ENCODE results near the gene LUC7L.
"Not testable (repeated sequence)": the region's sequence is repeated elsewhere in the genome, so short reads cannot be mapped to it uniquely, and the experiment has no call there.

The LUC7L gene

DNA sequence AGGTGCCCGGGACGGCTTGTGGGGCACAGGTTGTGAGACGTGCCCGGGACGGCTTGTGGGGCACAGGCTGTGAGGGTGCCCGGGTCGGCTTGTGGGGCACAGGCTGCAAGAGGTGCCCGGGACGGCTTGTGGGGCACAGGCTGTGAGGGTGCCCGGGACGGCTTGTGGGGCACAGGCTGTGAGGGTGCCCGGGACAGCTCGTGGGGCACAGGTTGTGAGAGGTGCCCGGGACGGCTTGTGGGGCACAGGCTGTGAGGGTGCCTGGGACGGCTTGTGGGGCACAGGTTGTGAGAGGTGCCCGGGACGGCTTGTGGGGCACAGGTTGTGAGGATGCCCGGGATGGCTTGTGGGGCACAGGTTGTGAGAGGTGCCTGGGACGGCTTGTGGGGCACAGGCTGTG is 69.0 kb downstream of the LUC7L start:
- not testable (repeated sequence) for H3K4me3 ChIP-seq (ENCODE audit: low read length); H3K36me3 ChIP-seq (ENCODE audit: control insufficient read depth, insufficient read depth, low read length, severe bottlenecking); H3K4me1 ChIP-seq (ENCODE audit: control insufficient read depth, insufficient read depth, low read length); DNase-seq (ENCODE audit: low read depth); H3K9ac ChIP-seq (ENCODE audit: low read length); H3K9me3 ChIP-seq (ENCODE audit: control insufficient read depth, low read length)
- H3K27me3 ChIP-seq (replicated peaks; ENCODE audit: control insufficient read depth, insufficient read depth, low read length) = peaks cover 28% of the 10 kb centered on the region

DNA sequence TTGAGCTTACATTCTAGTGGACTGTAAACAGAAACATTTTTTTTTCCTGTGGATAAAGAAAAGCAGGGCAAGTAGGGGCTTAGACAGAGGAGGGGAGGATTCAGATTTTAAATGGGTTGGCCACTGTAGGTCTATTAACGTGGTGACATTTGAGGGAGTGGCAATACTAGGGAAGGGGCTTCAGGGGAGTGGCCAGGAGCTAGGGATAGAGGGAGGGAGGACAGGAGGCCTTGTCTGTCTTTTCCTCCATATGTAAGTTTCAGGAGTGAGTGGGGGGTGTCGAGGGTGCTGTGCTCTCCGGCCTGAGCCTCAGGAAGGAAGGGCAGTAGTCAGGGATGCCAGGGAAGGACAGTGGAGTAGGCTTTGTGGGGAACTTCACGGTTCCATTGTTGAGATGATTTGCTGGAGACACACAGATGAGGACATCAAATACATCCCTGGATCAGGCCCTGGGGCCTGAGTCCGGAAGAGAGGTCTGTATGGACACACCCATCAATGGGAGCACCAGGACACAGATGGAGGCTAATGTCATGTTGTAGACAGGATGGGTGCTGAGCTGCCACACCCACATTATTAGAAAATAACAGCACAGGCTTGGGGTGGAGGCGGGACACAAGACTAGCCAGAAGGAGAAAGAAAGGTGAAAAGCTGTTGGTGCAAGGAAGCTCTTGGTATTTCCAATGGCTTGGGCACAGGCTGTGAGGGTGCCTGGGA is 70.0 kb downstream of the LUC7L start:
- Histone ChIP-seq H3K4me3 (ENCODE audit: low read length) (no peak overlapping the region), H3K4me1 (ENCODE audit: control insufficient read depth, insufficient read depth, low read length) (peaks cover 3% of the 10 kb centered on the region), H3K27me3 (replicated peaks; ENCODE audit: control insufficient read depth, insufficient read depth, low read length) (peaks cover 37% of the 10 kb centered on the region), H3K36me3 (ENCODE audit: control insufficient read depth, insufficient read depth, low read length, severe bottlenecking) (no peaks in the 10 kb centered on the region), H3K9ac (ENCODE audit: low read length) (no peak overlapping the region), H3K9me3 (ENCODE audit: control insufficient read depth, low read length) (no peaks in the 10 kb centered on the region)
- no peak for DNase-seq (ENCODE audit: low read depth)

DNA sequence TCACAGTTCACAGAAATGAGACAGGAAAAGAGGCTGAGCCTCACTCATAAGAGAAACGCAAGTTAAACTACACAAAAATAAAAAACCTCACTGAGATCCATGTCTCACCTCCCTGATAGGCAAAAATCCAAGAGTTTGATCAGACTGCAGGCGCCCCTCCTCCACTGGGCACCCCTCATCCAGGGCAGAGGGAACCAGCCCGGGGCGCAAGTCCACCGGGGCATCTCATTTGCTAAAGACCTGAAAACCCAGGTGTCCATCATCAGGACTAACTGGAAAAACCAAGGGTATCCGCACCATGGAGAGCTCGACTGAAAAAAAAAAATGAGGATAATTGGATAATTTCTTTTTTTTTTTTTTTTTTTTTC is 74.2 kb downstream of the LUC7L start:
- Histone ChIP-seq H3K4me1 (ENCODE audit: control insufficient read depth, insufficient read depth, low read length) (peaks cover 4% of the 10 kb centered on the region), H3K9ac (ENCODE audit: low read length) (no peak overlapping the region), H3K9me3 (ENCODE audit: control insufficient read depth, low read length) (no peaks in the 10 kb centered on the region), H3K4me3 (ENCODE audit: low read length) (peak overlapping the region; percentile 47), H3K27me3 (replicated peaks; ENCODE audit: control insufficient read depth, insufficient read depth, low read length) (peaks cover 27% of the 10 kb centered on the region), H3K36me3 (ENCODE audit: control insufficient read depth, insufficient read depth, low read length, severe bottlenecking) (no peaks in the 10 kb centered on the region)
- no peak for DNase-seq (ENCODE audit: low read depth)

DNA sequence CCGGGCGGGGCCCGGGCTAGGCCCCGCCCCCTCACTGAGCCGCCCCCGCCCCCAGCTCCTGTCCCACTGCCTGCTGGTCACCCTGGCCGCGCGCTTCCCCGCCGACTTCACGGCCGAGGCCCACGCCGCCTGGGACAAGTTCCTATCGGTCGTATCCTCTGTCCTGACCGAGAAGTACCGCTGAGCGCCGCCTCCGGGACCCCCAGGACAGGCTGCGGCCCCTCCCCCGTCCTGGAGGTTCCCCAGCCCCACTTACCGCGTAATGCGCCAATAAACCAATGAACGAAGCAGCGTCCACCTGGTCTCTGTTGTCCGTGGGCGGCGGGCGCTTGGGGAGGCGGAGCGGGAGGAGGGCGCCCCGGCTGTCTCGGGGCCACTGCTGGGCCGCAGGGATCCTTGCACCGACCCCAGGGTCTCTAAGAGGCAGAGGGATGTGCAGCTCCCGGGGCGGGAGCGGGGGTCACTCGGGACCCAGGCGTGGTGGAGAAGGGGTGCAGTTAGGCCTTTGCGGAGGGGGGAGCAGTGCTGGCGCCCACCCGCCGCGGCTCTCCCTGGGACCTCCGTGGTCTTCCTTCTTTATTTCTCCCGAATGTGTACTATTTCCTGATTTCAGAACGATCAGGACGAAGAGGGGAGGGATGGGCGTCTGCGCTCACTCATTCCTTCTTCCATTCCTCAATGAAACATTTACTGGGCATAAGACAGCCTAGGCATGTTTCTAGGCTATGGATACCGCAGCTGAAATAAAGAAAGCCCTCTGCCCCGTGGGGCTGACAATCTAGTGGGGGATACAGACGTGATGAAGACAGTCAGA is 74.8 kb downstream of the LUC7L start:
- no peak overlapping the region for H3K9ac ChIP-seq (ENCODE audit: low read length)
- no peaks in the 10 kb centered on the region for H3K9me3 ChIP-seq (ENCODE audit: control insufficient read depth, low read length)
- H3K4me1 ChIP-seq (ENCODE audit: control insufficient read depth, insufficient read depth, low read length) = peaks cover 4% of the 10 kb centered on the region
- no peaks in the 10 kb centered on the region for H3K36me3 ChIP-seq (ENCODE audit: control insufficient read depth, insufficient read depth, low read length, severe bottlenecking)
- peak; percentile 47 for DNase-seq (ENCODE audit: low read depth)
- H3K27me3 ChIP-seq (replicated peaks; ENCODE audit: control insufficient read depth, insufficient read depth, low read length) = peaks cover 26% of the 10 kb centered on the region
- H3K4me3 ChIP-seq (ENCODE audit: low read length) = peak overlapping the region; percentile 47

DNA sequence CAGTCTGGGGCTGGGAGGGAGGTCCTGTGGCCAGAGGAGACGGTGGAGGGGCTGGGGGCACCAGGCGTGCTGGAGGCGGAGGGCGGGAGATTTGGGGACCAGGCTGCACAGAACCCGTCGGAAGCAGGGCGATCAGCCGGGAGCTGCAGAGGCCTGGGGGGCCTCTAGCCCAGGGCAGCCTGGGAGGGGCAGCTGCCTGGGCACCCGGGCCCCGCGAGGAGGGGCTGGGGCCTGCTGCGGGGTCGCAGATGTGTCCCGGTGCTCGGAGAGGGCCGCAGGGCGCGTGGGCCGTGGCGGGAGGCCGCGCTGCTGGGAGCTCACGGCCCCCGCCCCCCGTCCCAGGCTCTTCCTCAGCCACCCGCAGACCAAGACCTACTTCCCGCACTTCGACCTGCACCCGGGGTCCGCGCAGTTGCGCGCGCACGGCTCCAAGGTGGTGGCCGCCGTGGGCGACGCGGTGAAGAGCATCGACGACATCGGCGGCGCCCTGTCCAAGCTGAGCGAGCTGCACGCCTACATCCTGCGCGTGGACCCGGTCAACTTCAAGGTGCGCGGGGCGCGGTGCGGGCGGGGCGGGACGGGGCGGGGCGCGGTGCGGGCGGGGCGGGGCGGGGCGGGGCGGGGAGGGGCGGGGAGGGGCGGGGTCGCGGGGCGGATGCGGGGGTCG is 75.6 kb downstream of the LUC7L start:
- H3K4me3 ChIP-seq (ENCODE audit: low read length); H3K9me3 ChIP-seq (ENCODE audit: control insufficient read depth, low read length); DNase-seq (ENCODE audit: low read depth); H3K4me1 ChIP-seq (ENCODE audit: control insufficient read depth, insufficient read depth, low read length); H3K36me3 ChIP-seq (ENCODE audit: control insufficient read depth, insufficient read depth, low read length, severe bottlenecking); H3K9ac ChIP-seq (ENCODE audit: low read length): not testable (repeated sequence)
- H3K27me3 ChIP-seq (replicated peaks; ENCODE audit: control insufficient read depth, insufficient read depth, low read length) = peaks cover 24% of the 10 kb centered on the region

DNA sequence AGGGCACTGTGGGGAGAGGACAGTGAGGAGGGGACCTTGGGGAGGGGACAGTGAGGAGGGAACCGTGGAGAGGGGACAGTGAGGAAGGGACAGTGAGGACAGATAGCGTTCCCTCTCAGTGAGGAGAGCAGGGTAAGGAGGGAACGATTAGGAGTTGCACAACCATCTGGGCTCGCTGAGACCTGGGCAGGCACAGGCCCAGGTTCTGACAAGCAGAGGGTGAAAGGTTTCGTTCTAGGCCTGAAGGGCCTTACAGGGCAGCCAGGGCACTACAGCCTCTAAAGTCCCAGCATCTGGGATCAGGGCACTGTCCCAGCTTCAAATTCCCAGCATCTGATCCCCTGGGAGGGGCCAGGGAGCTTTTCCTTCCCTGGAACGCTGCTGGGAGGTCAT is 76.1 kb downstream of the LUC7L start:
- H3K36me3 ChIP-seq (ENCODE audit: control insufficient read depth, insufficient read depth, low read length, severe bottlenecking); H3K9me3 ChIP-seq (ENCODE audit: control insufficient read depth, low read length); DNase-seq (ENCODE audit: low read depth); H3K4me1 ChIP-seq (ENCODE audit: control insufficient read depth, insufficient read depth, low read length); H3K4me3 ChIP-seq (ENCODE audit: low read length); H3K9ac ChIP-seq (ENCODE audit: low read length): not testable (repeated sequence)
- H3K27me3 ChIP-seq (replicated peaks; ENCODE audit: control insufficient read depth, insufficient read depth, low read length) = peaks cover 24% of the 10 kb centered on the region

DNA sequence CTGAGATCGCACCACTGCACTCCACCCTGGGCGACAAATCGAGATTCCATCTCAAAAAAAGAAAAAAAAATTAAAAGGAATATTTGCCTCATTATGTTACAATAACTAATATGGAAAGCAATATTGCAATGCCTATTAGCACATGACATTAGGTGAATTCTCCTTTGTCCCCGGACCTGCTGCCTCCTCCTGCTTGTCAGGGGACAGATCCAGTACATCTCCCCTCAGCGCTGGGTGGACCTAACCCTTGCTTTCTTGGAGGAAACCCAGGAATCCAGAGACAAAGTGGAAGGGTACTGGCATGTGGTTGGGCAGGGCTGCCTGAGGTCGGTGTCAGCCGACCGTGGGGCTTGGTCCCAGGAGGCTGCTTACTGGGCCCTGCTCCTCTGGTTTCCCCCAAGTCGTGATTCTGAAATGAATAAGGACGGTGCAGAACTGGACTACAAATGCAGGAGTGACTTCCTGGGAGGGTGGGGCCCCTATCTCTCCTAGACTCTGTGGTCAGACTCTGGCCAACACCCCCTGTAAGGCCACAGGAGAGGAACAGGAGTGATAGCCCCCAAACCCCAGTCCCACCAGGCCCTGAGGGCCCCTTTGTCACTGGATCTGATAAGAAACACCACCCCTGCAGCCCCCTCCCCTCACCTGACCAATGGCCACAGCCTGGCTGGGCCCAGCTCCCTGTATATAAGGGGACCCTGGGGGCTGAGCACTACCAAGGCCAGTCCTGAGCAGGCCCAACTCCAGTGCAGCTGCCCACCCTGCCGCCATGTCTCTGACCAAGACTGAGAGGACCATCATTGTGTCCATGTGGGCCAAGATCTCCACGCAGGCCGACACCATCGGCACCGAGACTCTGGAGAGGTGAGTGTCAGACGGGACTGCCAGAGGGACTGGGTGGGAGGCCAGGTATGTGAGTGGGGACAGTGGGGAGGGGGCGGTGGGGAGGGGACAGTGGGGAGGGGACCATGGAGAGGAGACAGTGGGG is 76.8 kb downstream of the LUC7L start, which contains the start of gene HBZ:
TSS of gene HBZ (plus strand) at position 504 of the 988 bp plus-strand sequence. CDS start at position 770, 266 bp downstream.
- Histone ChIP-seq H3K36me3 (ENCODE audit: control insufficient read depth, insufficient read depth, low read length, severe bottlenecking) (no peaks in the 10 kb centered on the region), H3K9ac (ENCODE audit: low read length) (no peak within 1 kb of the TSS), H3K27me3 (replicated peaks; ENCODE audit: control insufficient read depth, insufficient read depth, low read length) (peaks cover 27% of the 10 kb centered on the region), H3K4me3 (ENCODE audit: low read length) (no peak within 1 kb of the TSS), H3K4me1 (ENCODE audit: control insufficient read depth, insufficient read depth, low read length) (peaks cover 4% of the 10 kb centered on the region), H3K9me3 (ENCODE audit: control insufficient read depth, low read length) (no peaks in the 10 kb centered on the region)
- no peak for DNase-seq (ENCODE audit: low read depth)

DNA sequence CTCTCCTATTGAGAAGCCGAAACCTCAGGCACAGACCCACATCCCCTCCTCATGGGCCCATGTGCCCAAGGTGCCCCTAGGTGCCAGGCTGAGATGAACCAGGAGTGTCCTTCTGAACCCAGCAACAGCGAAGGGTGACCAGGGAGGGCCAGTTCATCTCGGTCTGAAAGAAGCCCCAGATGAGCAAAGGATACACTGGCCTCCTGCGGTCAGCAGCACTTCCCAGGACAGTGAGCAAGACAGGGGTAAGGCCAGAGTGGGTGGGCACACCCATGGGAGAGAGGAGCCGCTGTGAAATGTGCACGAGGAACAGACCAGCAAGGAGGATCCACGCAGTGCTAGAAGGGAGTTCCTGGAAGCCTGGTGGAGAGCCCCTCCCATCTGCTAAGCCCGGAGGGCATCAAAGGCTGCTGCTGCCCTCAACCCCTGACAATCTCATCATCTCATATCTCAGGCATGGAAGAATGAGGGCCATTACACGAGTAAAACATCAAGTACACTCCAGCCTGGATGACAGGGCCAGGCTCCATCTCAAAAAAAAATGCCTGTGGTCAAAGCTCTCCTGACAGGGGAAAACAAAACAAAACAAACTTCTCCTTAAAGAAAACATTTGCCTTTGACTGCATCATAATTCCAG is 80.1 kb downstream of the LUC7L start:
- Histone ChIP-seq H3K36me3 (ENCODE audit: control insufficient read depth, insufficient read depth, low read length, severe bottlenecking) (no peaks in the 10 kb centered on the region), H3K9me3 (ENCODE audit: control insufficient read depth, low read length) (no peaks in the 10 kb centered on the region), H3K4me3 (ENCODE audit: low read length) (no peak overlapping the region), H3K27me3 (replicated peaks; ENCODE audit: control insufficient read depth, insufficient read depth, low read length) (peaks cover 9% of the 10 kb centered on the region), H3K4me1 (ENCODE audit: control insufficient read depth, insufficient read depth, low read length) (no peaks in the 10 kb centered on the region), H3K9ac (ENCODE audit: low read length) (no peak overlapping the region)
- DNase-seq (ENCODE audit: low read depth) = peak; percentile 72

DNA sequence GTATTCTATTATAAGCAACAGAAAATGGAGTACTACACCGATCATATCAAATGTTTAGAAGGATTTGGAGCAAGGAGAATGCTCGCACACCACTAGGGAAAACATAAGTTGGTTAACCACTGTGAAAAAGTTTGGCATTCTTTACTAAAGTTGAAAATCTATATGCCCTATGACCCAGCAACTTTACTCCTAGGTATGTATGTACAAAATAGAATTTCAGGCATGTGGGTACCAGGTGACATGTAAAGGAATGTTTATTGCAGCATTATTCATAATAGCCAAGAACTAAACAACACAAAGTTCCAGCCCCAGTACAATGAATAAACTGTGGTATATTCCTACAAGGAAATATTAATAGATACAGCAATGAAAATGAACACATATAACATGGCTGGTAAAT is 82.6 kb downstream of the LUC7L start:
- H3K27me3 ChIP-seq (replicated peaks; ENCODE audit: control insufficient read depth, insufficient read depth, low read length) = peaks cover 9% of the 10 kb centered on the region
- no peaks in the 10 kb centered on the region for H3K4me1 ChIP-seq (ENCODE audit: control insufficient read depth, insufficient read depth, low read length)
- no peak for DNase-seq (ENCODE audit: low read depth)
- no peaks in the 10 kb centered on the region for H3K36me3 ChIP-seq (ENCODE audit: control insufficient read depth, insufficient read depth, low read length, severe bottlenecking)
- H3K9ac ChIP-seq (ENCODE audit: low read length) = no peak overlapping the region
- H3K4me3 ChIP-seq (ENCODE audit: low read length) = no peak overlapping the region
- no peaks in the 10 kb centered on the region for H3K9me3 ChIP-seq (ENCODE audit: control insufficient read depth, low read length)

DNA sequence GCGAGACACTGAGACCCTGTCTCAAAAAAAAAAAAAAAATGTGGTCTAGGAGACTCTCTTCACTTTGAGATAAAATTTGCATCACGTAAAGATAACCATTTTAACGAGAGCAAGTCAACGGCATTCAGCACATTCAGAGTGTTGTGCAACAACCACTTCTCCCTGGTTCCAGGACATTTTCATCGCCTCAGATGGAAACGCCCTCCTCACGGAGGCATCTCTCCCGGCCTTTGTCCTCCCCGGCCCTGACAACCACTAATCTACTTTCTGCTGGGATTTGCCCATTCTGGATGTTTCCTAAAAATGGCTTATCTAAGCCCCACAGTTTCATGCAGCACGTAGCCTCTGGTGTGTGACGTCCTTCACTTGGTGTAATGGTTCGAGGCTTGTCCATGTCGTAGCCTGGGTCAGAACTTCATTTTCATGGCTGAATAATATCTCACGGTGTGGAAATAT is 84.4 kb downstream of the LUC7L start:
- DNase-seq (ENCODE audit: low read depth) = no peak
- peaks cover 9% of the 10 kb centered on the region for H3K27me3 ChIP-seq (replicated peaks; ENCODE audit: control insufficient read depth, insufficient read depth, low read length)
- no peaks in the 10 kb centered on the region for H3K36me3 ChIP-seq (ENCODE audit: control insufficient read depth, insufficient read depth, low read length, severe bottlenecking)
- no peaks in the 10 kb centered on the region for H3K9me3 ChIP-seq (ENCODE audit: control insufficient read depth, low read length)
- no peak overlapping the region for H3K4me3 ChIP-seq (ENCODE audit: low read length)
- H3K4me1 ChIP-seq (ENCODE audit: control insufficient read depth, insufficient read depth, low read length) = no peaks in the 10 kb centered on the region
- H3K9ac ChIP-seq (ENCODE audit: low read length) = no peak overlapping the region
